Glomerular visceral epithelial cell (primary cell): ENCODE measurements around the gene MOGAT3.

Experiments
- DNase-seq: peaks from one replicate; pipeline ENCODE4 v3.0.0-alpha.2; 2016; ENCODE audit errors: extremely low spot score

The MOGAT3 gene

DNA sequence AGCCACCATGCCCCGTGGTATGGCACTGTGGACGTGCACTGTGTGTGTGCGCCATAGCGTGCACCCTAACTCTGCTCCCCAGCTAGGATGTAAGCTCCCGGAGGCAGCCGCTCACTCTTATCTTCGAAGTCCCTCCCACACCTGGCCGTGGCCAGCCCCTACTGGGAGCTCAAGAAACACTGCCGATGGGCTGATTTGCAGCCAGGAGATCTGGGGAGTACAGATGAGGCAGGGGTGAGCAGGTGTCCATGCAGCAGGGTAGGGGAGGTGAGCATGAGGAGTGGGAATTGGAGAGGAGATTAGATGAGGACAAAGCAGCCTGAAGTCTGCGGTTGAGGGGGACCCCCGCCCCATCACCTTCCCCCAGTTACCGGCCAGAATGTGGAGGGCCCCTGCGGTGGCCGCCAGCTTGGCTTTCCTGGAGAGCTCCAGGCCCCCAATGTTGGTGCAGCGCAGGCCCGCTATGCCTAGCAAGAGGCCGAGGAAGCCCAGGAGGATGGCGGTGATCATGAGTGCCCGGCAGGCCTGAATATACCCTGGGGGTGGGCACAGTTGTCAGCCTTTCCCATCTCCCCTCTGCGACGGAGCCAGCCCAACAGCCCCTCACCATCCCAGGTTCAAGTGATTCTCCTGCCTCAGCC, 33.2 kb upstream of the MOGAT3 start:
- no peak for DNase-seq

DNA sequence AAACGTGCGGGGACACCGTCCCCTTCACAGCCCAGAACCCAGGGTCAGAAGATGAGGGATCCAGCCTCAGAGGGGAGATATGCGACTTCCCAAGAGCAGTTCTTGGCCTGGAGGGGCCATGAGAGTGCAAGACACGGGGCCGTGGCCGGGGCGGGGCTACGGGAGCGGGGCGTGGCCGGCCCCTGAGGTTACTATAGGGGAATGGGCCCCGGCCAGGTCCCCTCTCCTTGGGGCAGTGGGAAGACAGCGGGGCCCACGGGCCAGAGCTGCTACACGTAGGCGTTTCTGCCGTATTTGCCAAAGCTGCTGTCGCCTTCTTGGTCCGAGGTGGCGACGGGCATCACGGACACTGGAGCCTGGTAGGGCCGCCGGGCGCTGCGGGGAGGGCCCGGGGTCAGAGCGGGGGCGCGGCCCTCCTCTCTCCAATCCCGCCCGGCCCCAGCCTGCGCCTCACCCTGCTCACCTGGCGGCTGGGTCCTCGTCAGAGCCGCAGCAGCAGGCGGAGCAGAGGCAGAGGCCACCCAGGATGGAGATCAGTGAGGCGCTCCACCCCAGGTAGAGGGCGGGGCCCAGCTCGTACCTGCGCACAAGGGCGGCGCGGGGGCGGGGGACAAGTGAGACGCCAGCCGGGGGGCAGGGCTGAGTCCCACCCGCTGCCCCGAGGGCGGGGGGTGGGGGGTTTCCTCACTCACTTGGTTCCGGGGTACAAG, 31.5 kb upstream of the MOGAT3 start:
- no peak for DNase-seq

DNA sequence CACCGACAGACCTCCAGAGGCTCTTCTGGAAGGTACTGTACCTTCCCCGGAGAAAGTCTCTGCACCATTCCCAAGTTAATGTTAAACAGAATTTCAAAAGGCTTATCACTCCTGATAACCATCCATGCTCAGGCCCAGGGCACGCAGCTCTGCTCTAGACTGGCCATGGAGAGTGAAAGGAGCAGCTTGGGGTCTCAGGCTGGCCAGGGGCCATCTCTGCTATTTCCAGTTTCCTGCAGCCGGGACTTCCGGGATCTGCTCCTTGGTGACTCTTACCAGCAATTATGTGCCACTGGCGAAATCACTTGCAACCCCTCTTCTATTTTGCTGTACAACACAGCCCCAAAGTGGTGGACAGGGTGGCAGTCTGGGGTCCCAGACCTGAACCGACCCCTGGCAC, 30.8 kb upstream of the MOGAT3 start:
- no peak for DNase-seq

DNA sequence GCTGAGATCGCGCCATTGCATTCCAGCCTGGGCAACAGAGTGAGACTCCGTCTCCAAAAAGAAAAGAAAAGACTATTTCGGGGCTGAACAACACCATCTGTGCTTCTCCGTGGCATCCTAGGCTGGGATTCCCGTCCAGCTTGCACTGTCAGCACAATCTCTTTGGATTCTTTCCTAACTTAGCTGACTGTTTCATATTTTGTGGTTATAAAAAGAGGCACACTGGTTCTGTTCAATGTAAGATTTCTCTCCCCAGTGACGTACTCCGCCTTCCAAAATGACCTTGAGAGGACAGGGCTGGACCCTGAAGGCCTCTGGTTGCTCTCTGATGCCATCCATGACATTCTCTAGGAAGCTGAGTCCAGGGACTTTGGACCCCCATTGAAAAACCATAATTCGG, 25.9 kb upstream of the MOGAT3 start:
- DNase-seq: no peak

DNA sequence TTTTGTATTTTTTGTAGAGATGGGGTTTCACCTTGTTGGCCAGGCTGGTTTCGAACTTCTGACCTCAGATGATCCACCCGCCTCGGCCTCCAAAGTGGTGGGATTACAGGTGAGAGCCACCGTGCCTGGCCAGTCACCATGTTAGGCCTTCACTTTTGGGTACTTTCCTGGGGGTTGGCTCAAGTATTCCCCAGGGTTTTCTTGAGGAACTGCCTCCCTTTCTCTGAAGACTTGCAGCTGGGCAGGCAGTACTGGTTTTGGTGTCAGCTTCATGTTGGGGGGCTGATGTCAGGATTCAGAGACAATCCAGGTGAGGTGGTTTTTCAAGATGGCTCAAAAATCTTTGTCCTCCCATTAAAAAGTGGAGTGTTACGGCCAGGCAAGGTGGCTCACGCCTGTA, 24.8 kb upstream of the MOGAT3 start:
- DNase-seq: no peak

DNA sequence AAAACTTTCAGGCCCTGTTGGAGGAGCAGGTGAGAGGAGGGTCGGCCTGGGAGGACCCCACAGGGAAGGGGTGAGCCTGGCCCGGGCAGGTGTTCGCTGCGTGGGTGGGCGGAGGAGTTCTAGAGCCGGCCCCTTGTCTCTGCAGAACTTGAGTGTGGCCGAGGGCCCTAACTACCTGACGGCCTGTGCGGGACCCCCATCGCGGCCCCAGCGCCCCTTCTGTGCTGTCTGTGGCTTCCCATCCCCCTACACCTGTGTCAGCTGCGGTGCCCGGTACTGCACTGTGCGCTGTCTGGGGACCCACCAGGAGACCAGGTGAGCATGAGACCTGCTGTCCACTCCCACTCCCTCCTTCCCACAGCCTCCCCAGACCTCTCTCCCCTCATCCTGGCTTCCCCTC, 22.7 kb upstream of the MOGAT3 start:
- DNase-seq: no peak

DNA sequence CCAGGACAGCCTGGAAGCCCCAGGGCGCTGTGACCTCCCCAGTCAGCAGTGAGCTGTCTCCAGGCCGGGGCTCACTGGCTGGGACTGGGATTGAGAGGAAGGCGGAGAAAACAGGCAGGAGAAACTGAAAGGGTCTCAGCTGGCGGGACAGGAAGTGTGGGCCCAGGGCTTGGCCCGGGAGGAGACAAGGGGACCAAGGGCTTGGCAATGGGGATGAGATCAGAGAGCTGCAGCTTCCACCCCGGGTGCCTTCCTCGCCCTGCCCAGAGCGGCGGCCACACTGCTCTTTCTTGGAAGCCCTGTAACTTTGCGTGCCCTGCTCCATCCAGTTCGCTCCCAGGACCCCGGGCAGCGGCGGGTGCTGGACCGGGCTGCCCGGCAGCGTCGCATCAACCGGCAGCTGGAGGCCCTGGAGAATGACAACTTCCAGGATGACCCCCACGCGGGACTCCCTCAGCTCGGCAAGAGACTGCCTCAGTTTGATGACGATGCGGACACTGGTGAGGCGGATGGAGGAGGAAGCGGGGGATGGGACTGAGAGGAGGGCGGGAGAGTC, 21.5 kb upstream of the MOGAT3 start:
- DNase-seq: no peak

DNA sequence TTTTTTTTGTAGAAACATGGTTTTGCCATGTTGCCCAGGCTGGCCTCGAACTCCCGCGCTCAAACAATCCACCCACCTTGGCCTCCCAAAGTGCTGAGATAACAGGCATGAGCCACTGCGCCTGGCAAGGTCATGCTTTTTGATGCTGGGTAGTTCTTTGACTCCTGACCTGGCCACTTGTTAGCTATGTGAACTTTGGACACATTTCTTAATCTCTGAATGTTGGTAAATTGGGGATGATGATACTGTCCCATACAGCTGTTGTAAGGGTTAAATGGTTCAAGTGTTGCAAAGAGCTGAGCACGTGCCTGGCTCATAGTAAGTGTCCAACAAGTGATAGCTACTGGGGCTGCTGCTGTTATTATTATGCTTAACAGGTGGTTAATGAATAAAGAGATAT, 19.5 kb upstream of the MOGAT3 start:
- DNase-seq: no peak

DNA sequence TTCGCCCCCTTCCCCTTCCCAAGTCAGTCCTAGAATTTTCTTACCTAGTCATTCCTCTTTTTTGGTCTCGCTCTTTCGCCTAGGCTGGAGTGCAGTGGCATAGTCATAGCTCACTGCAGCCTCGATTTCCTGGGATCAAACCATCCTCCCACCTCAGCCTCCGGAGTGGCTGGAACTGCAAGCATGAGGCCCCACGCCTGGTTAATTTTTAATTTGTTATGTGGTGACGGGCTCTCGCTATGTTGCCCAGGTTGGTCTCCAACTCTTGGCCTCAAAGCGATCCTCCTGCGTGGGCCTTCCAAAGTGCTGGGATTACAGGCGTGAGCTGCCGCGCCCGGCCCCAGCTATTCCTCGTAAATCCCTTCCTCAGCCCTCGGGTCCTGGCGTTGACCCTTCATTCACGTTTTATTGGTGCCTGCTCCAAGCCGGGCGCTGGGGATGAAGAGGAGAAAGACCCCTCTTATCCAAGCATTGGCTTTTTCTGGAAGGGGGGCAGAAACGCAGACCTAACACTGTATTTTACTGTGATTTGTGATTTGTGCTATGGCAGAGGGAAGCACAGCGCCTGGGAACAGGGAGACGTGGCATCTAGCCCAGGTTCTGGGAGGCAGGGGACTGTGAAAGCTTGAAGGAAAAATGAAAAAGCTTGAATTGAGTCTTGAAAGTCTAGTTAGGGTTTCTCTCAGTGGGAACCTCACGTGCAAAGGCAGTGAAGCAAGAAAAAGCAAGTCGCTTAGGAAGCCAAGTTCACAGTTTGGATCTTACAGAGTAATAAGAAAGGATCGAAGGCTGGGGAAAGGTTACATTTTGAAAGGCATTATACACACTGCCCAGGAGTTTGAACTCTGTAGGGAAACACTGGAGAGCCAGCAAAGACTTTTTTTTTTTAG, 17.6 kb upstream of the MOGAT3 start:
- no peak for DNase-seq

DNA sequence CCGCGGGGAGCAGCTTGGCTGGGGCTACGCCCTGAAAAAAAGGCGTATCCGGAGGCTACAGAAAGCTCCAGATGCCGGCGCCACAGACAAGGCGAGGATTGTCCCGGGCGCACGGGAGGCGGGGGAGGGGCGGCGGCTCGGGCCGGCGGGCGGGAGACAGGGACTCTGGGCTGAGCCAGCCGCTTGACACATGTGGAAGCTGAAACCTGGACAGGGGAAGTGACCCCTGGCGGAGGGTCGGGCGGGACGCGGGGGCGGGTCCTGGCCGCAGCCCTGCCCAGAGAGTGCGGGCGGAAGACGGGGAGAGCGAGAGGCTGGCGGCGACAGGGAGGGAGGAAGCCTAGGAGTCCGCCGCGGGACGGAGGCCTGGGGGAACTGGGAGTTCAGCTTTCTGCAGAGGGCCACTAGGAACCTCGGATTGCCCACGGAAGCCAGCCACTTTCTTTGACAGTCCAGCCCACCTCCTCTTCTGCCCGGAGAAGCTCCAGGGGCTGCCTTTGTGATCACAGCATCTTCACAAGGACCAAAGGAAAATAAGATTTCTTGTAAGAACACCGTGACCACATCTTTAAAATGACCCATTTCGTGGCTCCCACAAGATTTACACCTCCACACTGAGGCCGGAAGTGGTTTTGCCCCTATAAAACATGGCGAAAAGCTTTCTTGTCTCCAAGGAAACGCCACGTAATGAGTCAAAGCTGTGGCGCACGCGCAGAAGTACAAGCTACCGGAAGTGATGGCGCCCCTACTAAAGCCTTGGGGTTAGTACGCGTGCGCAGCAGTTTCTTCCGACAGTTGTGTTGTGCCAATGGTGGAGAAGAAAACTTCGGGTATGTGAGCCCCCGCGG, 16.8 kb upstream of the MOGAT3 start, which contains the start of the genes PLOD3 and ZNHIT1:
Gene PLOD3 (minus strand): TSS at position 194 of the 848 bp plus-strand sequence. CDS start 307 bp downstream, outside the sequence.
Gene ZNHIT1 (plus strand): TSS at position 778 of the 848 bp plus-strand sequence. CDS start 31 bp downstream, at position 809.
- peak; percentile 98 for DNase-seq

DNA sequence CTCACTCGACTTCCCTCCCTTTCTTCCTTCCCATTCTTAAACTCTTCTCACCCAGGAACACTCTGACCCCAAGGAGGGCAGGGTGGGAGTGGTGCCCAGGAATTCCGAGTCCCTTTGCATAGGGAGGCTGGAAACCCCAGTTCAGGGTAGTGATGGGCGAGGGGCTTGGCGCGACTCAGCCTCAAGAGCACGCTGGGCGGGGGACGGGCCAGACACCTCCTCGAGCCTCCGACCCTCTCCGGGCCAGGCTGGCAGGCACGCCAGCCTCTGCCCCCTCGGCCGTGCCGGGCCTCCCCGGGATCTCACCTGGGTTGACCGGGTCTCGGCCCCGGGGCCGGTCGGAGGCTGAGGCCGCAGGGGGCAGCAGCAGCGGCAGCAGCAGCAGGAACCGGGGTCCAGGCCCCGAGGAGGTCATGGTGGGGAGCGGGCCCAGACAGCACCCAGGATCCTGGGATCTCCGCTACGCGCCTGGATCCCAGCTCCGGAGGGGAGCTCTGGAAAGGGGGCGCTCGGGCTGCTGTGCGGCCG, 16.1 kb upstream of the MOGAT3 start:
- DNase-seq: no peak

DNA sequence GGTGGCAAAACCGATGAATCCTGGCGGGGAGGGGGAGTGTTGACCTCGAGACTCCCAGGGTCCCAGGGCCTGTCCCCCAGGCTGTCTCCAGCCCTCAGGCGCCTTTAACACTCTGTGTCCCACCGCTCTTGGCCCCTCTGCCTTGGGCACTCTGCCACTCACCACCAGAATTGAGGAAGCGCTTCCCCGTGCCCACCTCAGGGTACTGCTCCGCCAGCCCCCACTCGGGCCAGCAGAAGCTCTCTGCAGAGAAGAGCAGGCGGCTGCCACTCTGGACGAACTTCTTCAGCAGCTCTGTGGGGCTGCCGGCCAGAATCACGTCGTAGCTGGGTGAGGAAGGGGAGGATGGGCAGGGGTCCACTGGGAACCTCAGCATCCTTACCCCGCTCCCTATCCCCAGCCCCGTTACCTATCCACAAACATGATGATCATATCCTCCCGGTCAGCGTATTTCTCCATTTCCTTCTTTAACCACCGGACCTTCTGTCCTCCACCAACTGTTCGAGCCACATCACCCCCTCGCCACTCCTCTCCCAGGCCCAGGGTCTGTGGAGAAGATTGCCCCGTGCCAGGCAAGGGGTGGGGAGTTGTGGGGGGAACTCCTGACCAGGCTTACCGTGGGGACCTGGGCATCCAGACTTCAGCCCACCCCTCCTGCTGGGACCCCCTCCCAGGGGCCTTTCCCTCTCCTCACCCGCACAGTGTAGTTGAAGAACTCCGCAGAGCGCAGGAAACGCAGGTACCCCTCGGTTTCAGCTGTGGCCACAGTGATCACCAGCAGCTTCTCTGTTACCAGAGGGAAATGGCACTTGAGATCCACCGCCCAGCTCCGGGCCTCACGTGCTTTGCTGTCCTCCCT, 15.4 kb upstream of the MOGAT3 start:
- DNase-seq: no peak

DNA sequence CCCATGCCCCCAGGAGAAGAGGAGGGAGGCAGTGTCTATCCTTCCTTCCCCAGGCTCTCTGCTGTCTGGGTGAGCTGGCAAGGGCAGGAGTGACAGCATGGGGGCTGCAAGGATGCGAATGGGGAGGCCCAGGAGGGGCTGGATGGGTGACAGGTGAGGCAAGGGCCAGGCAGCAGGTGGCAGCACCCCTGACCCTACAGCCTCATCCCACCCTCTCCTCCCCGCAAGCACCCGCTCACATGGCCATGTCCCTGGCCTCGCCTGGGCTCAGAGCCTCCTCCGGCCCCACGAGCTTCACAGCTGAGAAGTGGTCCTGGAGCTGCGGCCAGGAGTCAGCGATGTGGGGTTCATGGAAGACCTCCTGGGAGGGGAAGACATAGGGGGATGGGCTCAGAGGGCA, 11.2 kb upstream of the MOGAT3 start:
- no peak for DNase-seq

DNA sequence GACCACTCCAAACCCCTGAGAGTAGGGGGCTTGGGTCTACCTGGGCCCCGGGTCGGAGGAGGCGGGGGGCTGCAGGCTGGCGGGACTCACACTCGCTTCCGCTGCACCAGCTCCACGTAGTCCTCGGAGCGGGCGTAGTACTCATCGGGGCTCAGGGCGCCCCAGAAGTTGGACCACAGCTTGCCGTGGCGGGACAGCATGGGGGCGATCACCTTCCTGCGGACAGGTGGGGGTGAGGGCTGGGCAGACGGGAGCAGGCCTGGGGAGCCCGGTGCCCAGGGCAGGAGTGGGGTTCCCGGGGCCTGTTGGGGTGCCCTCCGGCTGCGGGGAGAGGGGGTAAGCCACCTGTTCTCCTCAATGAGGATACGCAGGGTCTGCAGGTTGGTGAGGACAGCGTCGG, 10.7 kb upstream of the MOGAT3 start:
- DNase-seq: no peak

DNA sequence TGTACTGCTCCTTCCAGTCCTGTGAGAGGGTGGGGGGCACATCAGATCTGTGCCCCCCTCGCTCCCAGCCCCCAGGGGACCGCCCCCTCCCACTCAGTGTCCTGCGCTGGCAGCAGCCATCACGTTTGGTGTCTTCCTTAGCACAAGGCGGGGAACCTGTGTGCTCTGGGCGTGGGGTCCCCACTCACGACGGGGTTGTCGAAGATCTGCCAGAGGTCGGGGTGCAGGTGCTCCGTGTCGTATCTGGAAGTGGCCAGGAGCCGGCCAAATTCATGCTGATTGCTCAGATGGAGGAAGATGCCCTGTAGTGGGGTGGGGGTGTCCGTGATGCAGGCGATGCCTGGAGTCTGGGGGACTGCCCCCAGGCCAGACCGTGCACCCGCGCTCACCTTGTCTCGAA, 9.3 kb upstream of the MOGAT3 start:
- no peak for DNase-seq

DNA sequence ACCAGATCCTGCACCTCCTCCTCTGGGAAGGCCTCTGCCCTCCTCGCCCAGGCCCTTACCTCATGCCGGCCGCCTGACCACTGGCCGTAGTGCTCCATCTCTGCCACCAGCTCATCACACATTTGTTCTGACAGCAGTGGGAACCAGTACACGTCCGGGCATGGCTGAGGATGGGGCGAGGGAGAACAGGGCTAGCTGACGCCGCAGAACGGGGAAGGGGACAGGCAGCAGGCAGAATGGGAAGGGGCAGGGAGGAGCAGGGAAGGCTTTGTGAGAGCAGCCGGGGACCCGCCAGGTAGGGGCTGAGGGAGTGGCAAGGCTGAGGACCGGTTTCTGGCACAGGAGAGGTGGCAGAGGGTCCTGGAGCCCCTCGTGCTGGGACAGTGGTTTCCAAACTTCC, 8.0 kb upstream of the MOGAT3 start:
- no peak for DNase-seq

DNA sequence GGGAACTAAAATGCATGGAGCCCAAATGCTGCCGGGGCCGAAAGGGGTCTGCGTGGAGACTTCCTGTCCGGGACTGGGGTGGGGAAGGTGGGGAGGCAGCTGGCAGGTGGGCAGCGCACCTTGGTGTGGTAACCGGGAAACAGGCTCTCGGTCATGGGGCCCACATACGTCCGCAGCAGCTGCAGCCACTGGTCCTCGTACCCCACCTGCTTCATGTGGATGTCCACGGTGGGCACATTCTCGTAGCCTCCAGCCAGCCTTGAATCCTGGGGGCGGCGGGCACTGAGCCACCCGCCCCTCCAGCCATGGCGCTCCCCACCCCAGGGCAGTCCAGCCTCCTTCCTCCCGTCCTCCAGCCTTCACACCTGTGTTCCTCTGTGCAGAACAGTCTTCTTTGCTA, 6.6 kb upstream of the MOGAT3 start:
- no peak for DNase-seq

DNA sequence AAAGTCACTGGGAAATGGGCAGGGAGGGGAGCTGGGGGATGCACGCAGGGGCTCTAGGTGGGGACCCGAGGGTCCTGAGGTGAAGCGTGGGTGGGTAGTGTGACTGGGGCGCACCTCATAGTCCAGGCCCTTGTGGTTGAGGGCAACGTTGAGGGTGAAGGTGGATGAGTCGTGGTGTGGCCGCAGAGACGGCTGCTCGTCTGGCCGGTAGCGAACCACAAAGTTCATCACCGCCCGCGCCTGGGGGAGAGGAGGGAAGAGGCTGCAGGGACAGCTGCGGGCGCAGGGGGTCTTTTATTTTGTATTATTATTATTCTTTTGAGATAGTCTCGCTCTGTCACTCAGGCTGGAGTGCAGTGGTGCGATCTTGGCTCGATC, 5.8 kb upstream of the MOGAT3 start:
- DNase-seq: no peak

DNA sequence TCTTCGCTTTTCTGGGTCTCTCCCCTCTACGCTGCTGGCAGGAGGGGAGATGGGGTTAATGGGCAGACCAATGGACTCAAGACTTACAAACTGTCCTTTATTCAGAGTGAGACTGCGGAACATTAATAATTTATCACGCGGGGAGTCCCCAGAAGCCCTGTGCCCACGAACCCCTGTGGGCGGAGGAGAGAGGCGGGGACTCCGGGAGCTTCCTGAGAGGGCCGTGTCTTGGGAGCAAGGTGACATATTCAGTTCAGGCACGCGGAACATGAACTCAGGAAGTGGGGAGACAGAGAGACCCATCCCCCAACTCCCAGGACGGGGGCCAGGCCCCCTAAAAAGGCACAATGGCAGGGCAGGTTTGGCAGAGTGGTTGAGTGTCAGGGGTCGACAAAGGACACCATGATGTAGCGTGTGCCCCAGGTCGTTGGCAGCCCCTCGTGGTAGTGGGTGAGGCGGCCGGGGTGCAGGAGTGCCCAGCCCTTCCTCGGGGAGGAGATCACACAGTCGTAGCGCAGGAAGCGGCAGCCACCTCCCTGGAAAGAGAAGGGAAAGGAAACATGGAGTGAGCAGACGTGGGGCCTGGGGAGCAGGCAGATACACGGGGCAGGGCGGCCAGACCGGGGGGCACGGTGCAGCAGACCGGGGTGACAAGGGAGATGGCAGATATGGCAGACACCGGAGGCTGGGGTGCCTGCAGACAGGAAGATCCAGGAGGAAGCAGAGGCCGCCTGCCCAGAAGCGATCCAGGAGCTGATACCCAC, 5.2 kb upstream of the MOGAT3 start:
- no peak for DNase-seq
